Sigmoid colon (tissue), 4 donors: ENCODE measurements around the gene NSMF.

ENCODE experiments used
- CTCF ChIP-seq, 4 experiments: fragments of 450-650 bp in 3 of 4; fragments of 200-600 bp in 1 of 4; IDR thresholded peaks; one replicate each; pipeline ENCODE4 v1.5.1; 2016 to 2019; ENCODE audit warnings: antibody characterized with exemption in 4 of 4, mild to moderate bottlenecking in 3 of 4, moderate library complexity in 2 of 4
- POLR2A ChIP-seq, 2 donors: fragments of 450-650 bp; IDR thresholded peaks; one replicate each; pipeline ENCODE4 v1.6.1; 2016; ENCODE audit warnings: antibody characterized with exemption in 2 of 2, mild to moderate bottlenecking in 2 of 2, moderate library complexity in 2 of 2
- POLR2AphosphoS5 ChIP-seq, 4 donors: sonication (generic); formaldehyde crosslinking; IDR thresholded peaks; one replicate each; pipeline ENCODE4 v1.6.1; 2017; ENCODE audit warnings: antibody characterized with exemption in 4 of 4

DNA sequence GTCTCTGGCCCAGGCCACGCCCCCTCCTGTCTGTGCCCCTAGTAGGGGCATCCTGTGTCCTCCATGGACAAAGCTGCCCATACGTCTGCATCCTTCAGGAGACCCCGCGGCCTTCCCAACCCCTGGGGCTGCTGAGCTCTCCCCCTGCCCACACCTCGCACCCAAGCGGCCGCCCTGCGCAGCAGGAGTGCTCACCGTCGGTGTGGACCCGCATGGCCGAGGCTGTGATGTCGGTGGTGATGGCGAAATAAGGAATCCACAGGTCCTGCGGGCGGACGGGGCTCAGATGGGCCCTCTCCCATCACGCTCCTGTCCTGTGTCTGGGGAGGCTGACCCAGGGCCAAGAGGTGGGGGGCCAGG, 4.8 kb upstream of the NSMF start:
- TF ChIP-seq CTCF (IDR thresholded peaks at IDR 0.05) (no peak), POLR2A (IDR thresholded peaks at IDR 0.05) (no peak), POLR2AphosphoS5 (IDR thresholded peaks at IDR 0.05) (no peak)
